PC-3 (cell line): Measurements from ENCODE around the gene PANK4. TPM values are rescaled to one million over a fixed set of nuclear protein-coding genes. Genes with fewer than 3 reads are reported as not detected.

Experiments
- ATAC-seq: fragments of 200-7000 bp; cut with Tn5 transposase; 2 replicates; pipeline ENCODE4 v1.9.1; 2020; ENCODE audit warnings: mild to moderate bottlenecking, moderate library complexity
- BruUV-seq: library from RNA; stranded (reverse); fragments of 400-500 nt; replicated peaks from 2 replicates; lab custom pipeline; 2021; lab: Mats Ljungman, UMichigan
- CTCF ChIA-PET: fragments of 300-600 bp; sonication (Branson Sonifier 250); formaldehyde crosslinking; loops from one replicate; lab custom pipeline; 2022; ENCODE audit warnings: antibody characterized with exemption; lab: Charles Lee
- POLR2A ChIA-PET: fragments of 300-600 bp; sonication (Branson Sonifier 250); formaldehyde crosslinking; loops from one replicate; lab custom pipeline; 2022; ENCODE audit warnings: antibody characterized with exemption; ENCODE audit not compliant: unreplicated experiment; lab: Charles Lee
- DNase-seq: peaks from one replicate; pipeline ENCODE4 v3.0.0-alpha.2; 2015
- H2AFZ ChIP-seq: fragments of 300-600 bp; sonication (generic); 2 replicates; pipeline ENCODE4 v1.6.0; 2016; ENCODE audit warnings: antibody characterized with exemption, low read length
- H3F3A ChIP-seq: fragments of 300-600 bp; sonication (generic); one replicate; pipeline ENCODE4 v1.6.0; 2017; ENCODE audit warnings: antibody characterized with exemption, low read length, control low read depth, mild to moderate bottlenecking; ENCODE audit not compliant: unreplicated experiment
- H3K27ac ChIP-seq: fragments of 300-600 bp; sonication (generic); 2 replicates; pipeline ENCODE4 v1.5.1; 2016; ENCODE audit warnings: mild to moderate bottlenecking, low read length
- H3K27me3 ChIP-seq: fragments of 300-600 bp; sonication (generic); 2 replicates; pipeline ENCODE4 v1.6.1; 2016; ENCODE audit warnings: low read length, mixed read lengths
- H3K36me3 ChIP-seq: fragments of 300-600 bp; sonication (generic); 2 replicates; pipeline ENCODE4 v1.6.1; 2016; ENCODE audit warnings: low read depth, mixed run types, low read length, mixed read lengths
- H3K4me1 ChIP-seq: fragments of 300-600 bp; sonication (generic); 2 replicates; pipeline ENCODE4 v1.5.1; 2016; ENCODE audit warnings: low read length; ENCODE audit not compliant: insufficient read depth
- H3K4me2 ChIP-seq: fragments of 300-600 bp; sonication (generic); 2 replicates; pipeline ENCODE4 v1.6.0; 2016; ENCODE audit warnings: low read length
- H3K4me3 ChIP-seq: fragments of 300-600 bp; sonication (generic); 2 replicates; pipeline ENCODE4 v1.5.1; 2016; ENCODE audit warnings: mild to moderate bottlenecking, low read length, mixed read lengths
- H3K79me2 ChIP-seq: fragments of 300-600 bp; sonication (generic); 2 replicates; pipeline ENCODE4 v1.6.1; 2017; ENCODE audit warnings: low read length, mixed read lengths
- H3K9ac ChIP-seq: fragments of 300-600 bp; sonication (generic); 2 replicates; pipeline ENCODE4 v1.6.0; 2016; ENCODE audit warnings: mild to moderate bottlenecking, low read length
- H3K9me2 ChIP-seq: fragments of 300-600 bp; sonication (generic); replicated peaks from 2 replicates; pipeline ENCODE4 v1.6.1; 2016; ENCODE audit warnings: mixed run types, low read length, mixed read lengths
- H3K9me3 ChIP-seq: fragments of 300-600 bp; sonication (generic); 2 replicates; pipeline ENCODE4 v1.6.1; 2016; ENCODE audit warnings: low read length, mixed read lengths
- H4K20me1 ChIP-seq: fragments of 300-600 bp; sonication (generic); 2 replicates; pipeline ENCODE4 v1.6.1; 2016; ENCODE audit warnings: low read length, mixed read lengths
- EZH2 ChIP-seq: fragments of 300-600 bp; sonication (generic); IDR thresholded peaks from one replicate; pipeline ENCODE4 v1.6.1; 2017; ENCODE audit warnings: antibody characterized with exemption, mild to moderate bottlenecking, low read length; ENCODE audit not compliant: unreplicated experiment
- EZH2phosphoT487 ChIP-seq: fragments of 300-600 bp; sonication (generic); IDR thresholded peaks from 2 replicates; pipeline ENCODE4 v1.6.1; 2018; ENCODE audit warnings: mild to moderate bottlenecking, antibody characterized with exemption, low read length, borderline replicate concordance
- intact Hi-C: fragments of 100-400 bp; cut with micrococcal nuclease; formaldehyde crosslinking; loops from 2 replicates; pipeline ENCODE4 v1.9.0; 2023
- total RNA-seq: library from RNA; depleted of rRNA; stranded (reverse); fragments of >200 nt; gene quantifications from 2 replicates; pipeline ENCODE4 v1.2.3, GENCODE V29; 2014
- TF ChIP-seq, protein P1 (sequence below): fragments of 300-600 bp; sonication (generic); conservative IDR thresholded peaks from 2 replicates; pipeline ENCODE4 v1.5.1; 2017; ENCODE audit warnings: antibody characterized with exemption, low read depth, mild to moderate bottlenecking, low read length

The PANK4 gene
- total RNA-seq, 1 experiment from 2014 or later = 69.4 TPM

DNA sequence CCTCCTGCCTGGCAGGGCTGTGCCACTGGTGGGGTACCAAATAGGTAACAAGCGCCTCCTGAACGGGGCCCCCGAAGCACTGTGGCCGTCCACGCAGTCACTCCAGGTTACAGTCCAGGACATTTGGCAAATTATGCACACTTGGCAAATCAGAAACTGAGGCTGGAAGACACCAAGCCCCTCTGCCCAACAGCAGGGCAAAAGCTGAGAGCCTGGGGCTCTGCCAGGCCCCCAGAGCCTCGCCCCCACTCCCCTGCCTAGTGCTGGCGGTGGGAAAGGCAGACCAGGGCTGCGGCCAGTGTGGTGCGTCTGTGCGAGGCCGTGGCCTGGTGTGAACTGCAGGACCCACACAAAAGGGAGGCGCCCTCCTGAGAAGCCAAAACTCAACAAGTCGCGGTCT is 9.4 kb downstream of the PANK4 start:
- BruUV-seq = no TSS peak
- H3F3A ChIP-seq = no peaks in the 10 kb centered on the region
- peaks cover 12% of the 10 kb centered on the region for H3K79me2 ChIP-seq
- H3K4me1 ChIP-seq = no peaks in the 10 kb centered on the region
- ATAC-seq = no peak
- no peak for DNase-seq
- no peaks in the 10 kb centered on the region for H3K27me3 ChIP-seq
- H2AFZ ChIP-seq = no peak overlapping the region
- no peaks in the 10 kb centered on the region for H3K9me3 ChIP-seq
- peaks cover 4% of the 10 kb centered on the region for H4K20me1 ChIP-seq
- no peak overlapping the region for H3K27ac ChIP-seq
- ChIA-PET CTCF (no interaction called here), POLR2A (no interaction called here)
- no peak overlapping the region for H3K4me2 ChIP-seq
- intact Hi-C loops = no loop called here
- no peaks in the 10 kb centered on the region for H3K9me2 ChIP-seq
- no peak overlapping the region for H3K4me3 ChIP-seq
- peaks cover 60% of the 10 kb centered on the region for H3K36me3 ChIP-seq
- H3K9ac ChIP-seq = no peak overlapping the region
- no peak for TF ChIP-seq EZH2
- TF ChIP-seq EZH2phosphoT487 = no peak
- TF ChIP-seq, protein P1, sequence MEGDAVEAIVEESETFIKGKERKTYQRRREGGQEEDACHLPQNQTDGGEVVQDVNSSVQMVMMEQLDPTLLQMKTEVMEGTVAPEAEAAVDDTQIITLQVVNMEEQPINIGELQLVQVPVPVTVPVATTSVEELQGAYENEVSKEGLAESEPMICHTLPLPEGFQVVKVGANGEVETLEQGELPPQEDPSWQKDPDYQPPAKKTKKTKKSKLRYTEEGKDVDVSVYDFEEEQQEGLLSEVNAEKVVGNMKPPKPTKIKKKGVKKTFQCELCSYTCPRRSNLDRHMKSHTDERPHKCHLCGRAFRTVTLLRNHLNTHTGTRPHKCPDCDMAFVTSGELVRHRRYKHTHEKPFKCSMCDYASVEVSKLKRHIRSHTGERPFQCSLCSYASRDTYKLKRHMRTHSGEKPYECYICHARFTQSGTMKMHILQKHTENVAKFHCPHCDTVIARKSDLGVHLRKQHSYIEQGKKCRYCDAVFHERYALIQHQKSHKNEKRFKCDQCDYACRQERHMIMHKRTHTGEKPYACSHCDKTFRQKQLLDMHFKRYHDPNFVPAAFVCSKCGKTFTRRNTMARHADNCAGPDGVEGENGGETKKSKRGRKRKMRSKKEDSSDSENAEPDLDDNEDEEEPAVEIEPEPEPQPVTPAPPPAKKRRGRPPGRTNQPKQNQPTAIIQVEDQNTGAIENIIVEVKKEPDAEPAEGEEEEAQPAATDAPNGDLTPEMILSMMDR = no peak

DNA sequence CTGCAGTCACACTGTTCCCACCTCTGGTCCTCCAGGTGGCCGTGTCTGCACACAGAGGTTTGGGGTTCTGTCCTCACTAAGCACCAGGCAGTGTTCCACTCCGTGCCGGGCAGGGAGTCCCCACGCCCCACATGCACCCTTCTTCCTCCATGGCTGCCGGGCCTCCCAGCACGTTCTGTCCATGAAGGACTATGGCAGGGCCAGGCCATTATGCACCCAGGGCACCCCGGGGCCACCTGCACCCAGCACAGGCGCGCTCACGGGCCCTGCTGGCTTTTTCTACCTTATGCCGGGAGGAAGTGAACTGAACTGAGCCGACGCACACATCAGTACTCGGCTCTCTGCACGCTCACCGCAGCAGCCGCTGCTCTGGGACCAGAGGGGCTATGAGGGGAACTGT is 10.3 kb downstream of the PANK4 start:
- H3K4me3 ChIP-seq = no peak overlapping the region
- H3K9me3 ChIP-seq = no peaks in the 10 kb centered on the region
- ChIA-PET CTCF (no interaction called here), POLR2A (no interaction called here)
- H4K20me1 ChIP-seq = no peaks in the 10 kb centered on the region
- no TSS peak for BruUV-seq
- no peaks in the 10 kb centered on the region for H3K9me2 ChIP-seq
- no peak overlapping the region for H3K9ac ChIP-seq
- ATAC-seq (no peak), DNase-seq (no peak)
- no peaks in the 10 kb centered on the region for H3K4me1 ChIP-seq
- intact Hi-C loops = no loop called here
- no peak overlapping the region for H3K27ac ChIP-seq
- no peaks in the 10 kb centered on the region for H3F3A ChIP-seq
- H3K4me2 ChIP-seq = no peak overlapping the region
- H3K36me3 ChIP-seq = peaks cover 65% of the 10 kb centered on the region
- no peak overlapping the region for H2AFZ ChIP-seq
- TF ChIP-seq, protein P1 = no peak
- TF ChIP-seq EZH2phosphoT487 (no peak), EZH2 (no peak)
- H3K27me3 ChIP-seq = no peaks in the 10 kb centered on the region
- peaks cover 4% of the 10 kb centered on the region for H3K79me2 ChIP-seq

DNA sequence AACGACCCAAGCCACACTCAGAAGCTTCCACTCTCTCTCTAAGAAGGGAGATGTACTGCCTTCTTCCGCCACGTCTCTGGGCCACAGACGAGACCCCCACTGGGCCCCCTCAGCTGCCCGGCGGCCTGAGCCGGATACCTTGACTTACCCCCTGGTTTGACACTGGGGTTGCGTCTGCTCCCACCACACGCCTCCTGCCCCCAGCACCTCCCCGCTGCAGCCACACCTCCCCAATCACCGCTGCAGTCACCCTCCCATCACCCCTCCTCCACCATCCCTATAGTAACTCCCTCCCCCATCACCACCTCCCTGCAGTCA is 10.7 kb downstream of the PANK4 start:
- Histone ChIP-seq H3K27ac (no peak overlapping the region), H3K4me1 (no peaks in the 10 kb centered on the region), H3K79me2 (no peaks in the 10 kb centered on the region), H2AFZ (no peak overlapping the region), H3K4me2 (no peak overlapping the region), H3K27me3 (no peaks in the 10 kb centered on the region), H3K36me3 (peaks cover 65% of the 10 kb centered on the region), H4K20me1 (no peaks in the 10 kb centered on the region), H3K9me3 (no peaks in the 10 kb centered on the region), H3K9ac (no peak overlapping the region), H3K9me2 (no peaks in the 10 kb centered on the region), H3F3A (no peaks in the 10 kb centered on the region), H3K4me3 (no peak overlapping the region)
- CTCF ChIA-PET = no interaction called here
- TF ChIP-seq EZH2 (no peak), EZH2phosphoT487 (no peak)
- TF ChIP-seq, protein P1 = no peak
- DNase-seq (no peak), ATAC-seq (no peak)
- intact Hi-C loops = no loop called here
- BruUV-seq = no TSS peak
- POLR2A ChIA-PET = no interaction called here
